Neural cell (in vitro differentiated cells): ENCODE results near the gene CDKN3. TPM values are rescaled to one million over a fixed set of nuclear protein-coding genes. Genes with fewer than 3 reads are reported as not detected.
"Not testable (repeated sequence)": the region's sequence is repeated elsewhere in the genome, so short reads cannot be mapped to it uniquely, and the experiment has no call there.

Experiments
- H2AFZ ChIP-seq: fragments of 200-600, 300-800 bp; sonication (generic), shearing (Covaris generic); 2 replicates; pipeline ENCODE4 v1.6.0; 2014; ENCODE audit warnings: low read depth, mild to moderate bottlenecking, antibody characterized with exemption, low read length, moderate library complexity
- H3F3A ChIP-seq: fragments of 200-600 bp; shearing (Covaris generic); 2 replicates; pipeline ENCODE4 v1.6.1; 2016; ENCODE audit warnings: mild to moderate bottlenecking, moderate library complexity, mixed read lengths, antibody characterized with exemption, low read length; ENCODE audit not compliant: insufficient read depth, poor library complexity, severe bottlenecking
- H3K27ac ChIP-seq: fragments of 200-600, 300-800 bp; sonication (generic), shearing (Covaris generic); 2 replicates; pipeline ENCODE4 v1.5.1; 2014; ENCODE audit warnings: mild to moderate bottlenecking, low read length, moderate library complexity
- H3K27me3 ChIP-seq: fragments of 300-800, 200-600 bp; sonication (generic), shearing (Covaris generic); 2 replicates; pipeline ENCODE4 v1.6.0; 2014; ENCODE audit warnings: mild to moderate bottlenecking, low read depth, low read length, moderate library complexity; ENCODE audit not compliant: insufficient read depth
- H3K36me3 ChIP-seq: fragments of 300-800, 200-600 bp; sonication (generic), shearing (Covaris generic); 2 replicates; pipeline ENCODE4 v1.5.1; 2014; ENCODE audit warnings: mild to moderate bottlenecking, antibody characterized with exemption, low read length, moderate library complexity; ENCODE audit not compliant: insufficient read depth
- H3K4me2 ChIP-seq: fragments of 300-800, 200-600 bp; sonication (generic), shearing (Covaris generic); 2 replicates; pipeline ENCODE4 v1.6.0; 2014; ENCODE audit warnings: mild to moderate bottlenecking, low read length
- H3K4me3 ChIP-seq: fragments of 300-800, 200-600 bp; sonication (generic), shearing (Covaris generic); 2 replicates; pipeline ENCODE4 v1.5.1; 2014; ENCODE audit warnings: mild to moderate bottlenecking, low read length, moderate library complexity
- H3K79me2 ChIP-seq: fragments of 200-600 bp; shearing (Covaris generic); replicated peaks from 2 replicates; pipeline ENCODE4 v1.6.0; 2014; ENCODE audit warnings: mild to moderate bottlenecking, low read length, moderate library complexity; ENCODE audit not compliant: insufficient read depth
- H3K9ac ChIP-seq: fragments of 300-800, 200-600 bp; sonication (generic), shearing (Covaris generic); 2 replicates; pipeline ENCODE4 v1.6.1; 2016; ENCODE audit warnings: mild to moderate bottlenecking, low read length, mixed read lengths
- H3K9me2 ChIP-seq: fragments of 200-600 bp; shearing (Covaris generic); 2 replicates; pipeline ENCODE4 v1.6.1; 2016; ENCODE audit warnings: mild to moderate bottlenecking, low read length, mixed read lengths; ENCODE audit not compliant: insufficient read depth
- H3K9me3 ChIP-seq: fragments of 200-600, 300-800 bp; sonication (generic), shearing (Covaris generic); 2 replicates; pipeline ENCODE4 v1.6.1; 2016; ENCODE audit warnings: mild to moderate bottlenecking, mixed run types, low read length, moderate library complexity, mixed read lengths
- H4K20me1 ChIP-seq: fragments of 200-600 bp; shearing (Covaris generic); 2 replicates; pipeline ENCODE4 v1.6.1; 2016; ENCODE audit warnings: mild to moderate bottlenecking, mixed run types; ENCODE audit not compliant: insufficient read depth
- EP300 ChIP-seq: fragments of 450-650 bp; conservative IDR thresholded peaks from 2 replicates; pipeline ENCODE4 v1.6.1; 2014; ENCODE audit warnings: antibody characterized with exemption, mild to moderate bottlenecking, moderate library complexity; ENCODE audit not compliant: poor library complexity, severe bottlenecking
- EZH2 ChIP-seq: fragments of 200-600, 300-800 bp; shearing (Covaris generic), sonication (generic); IDR thresholded peaks from 2 replicates; pipeline ENCODE4 v1.6.1; 2014; ENCODE audit warnings: antibody characterized with exemption, low read length, borderline replicate concordance, mild to moderate bottlenecking; ENCODE audit not compliant: insufficient read depth, poor library complexity, severe bottlenecking
- MXI1 ChIP-seq: fragments of 450-650 bp; conservative IDR thresholded peaks from 2 replicates; pipeline ENCODE4 v1.6.1; 2014; ENCODE audit warnings: antibody characterized with exemption, mild to moderate bottlenecking; ENCODE audit not compliant: poor library complexity, severe bottlenecking
- POLR2AphosphoS5 ChIP-seq: IDR thresholded peaks from 2 replicates; pipeline ENCODE4 v1.6.1; 2012
- RAD21 ChIP-seq: fragments of 450-650 bp; conservative IDR thresholded peaks from 2 replicates; pipeline ENCODE4 v1.6.1; 2014; ENCODE audit warnings: antibody characterized with exemption, mild to moderate bottlenecking, moderate library complexity
- SMC3 ChIP-seq: fragments of 450-650 bp; conservative IDR thresholded peaks from 2 replicates; pipeline ENCODE4 v1.6.1; 2014; ENCODE audit warnings: antibody characterized with exemption, mild to moderate bottlenecking, moderate library complexity; ENCODE audit not compliant: poor library complexity
- TAF1 ChIP-seq: IDR thresholded peaks from 2 replicates; pipeline ENCODE4 v1.6.1; 2012; ENCODE audit warnings: low read depth
- polyA plus RNA-seq: library from polyadenylated mRNA; depleted of rRNA; stranded (reverse); fragments of >200 nt; gene quantifications from 2 replicates; pipeline ENCODE4 v1.2.3, GENCODE V29; 2014
- TF ChIP-seq, protein P1 (sequence below): fragments of 450-650 bp; IDR thresholded peaks from 2 replicates; pipeline ENCODE4 v1.5.1; 2014; ENCODE audit warnings: antibody characterized with exemption, mild to moderate bottlenecking, moderate library complexity; ENCODE audit not compliant: poor library complexity, severe bottlenecking
- TF ChIP-seq, protein P2 (sequence below): IDR thresholded peaks from 2 replicates; pipeline ENCODE4 v1.6.1; 2012; ENCODE audit warnings: borderline replicate concordance

CDKN3 gene
- polyA plus RNA-seq, 1 donor from 2014 or later: 5.9 TPM

DNA sequence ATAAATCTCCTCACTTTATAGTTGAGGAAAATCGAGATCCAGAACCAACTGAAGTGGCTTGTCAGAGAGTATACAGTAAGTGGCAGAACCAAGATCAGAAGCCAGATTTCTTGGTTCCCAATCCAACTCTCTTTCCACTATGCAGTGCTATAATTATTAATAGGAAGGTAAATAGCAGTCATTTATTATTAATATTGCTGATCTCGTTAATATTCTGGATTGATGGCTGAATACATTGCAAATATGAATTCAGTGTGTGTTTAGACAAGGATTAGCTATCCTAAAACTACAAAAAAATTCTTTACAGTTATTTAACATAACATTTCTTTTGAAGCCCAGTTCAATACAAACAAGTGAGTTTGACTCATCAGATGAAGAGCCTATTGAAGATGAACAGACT is 2.8 kb downstream of the CDKN3 start:
- H2AFZ ChIP-seq: no peak overlapping the region
- H3K27me3 ChIP-seq: no peaks in the 10 kb centered on the region
- no peaks in the 10 kb centered on the region for H3K9me2 ChIP-seq
- no peak overlapping the region for H3K4me2 ChIP-seq
- TF ChIP-seq, protein P1, sequence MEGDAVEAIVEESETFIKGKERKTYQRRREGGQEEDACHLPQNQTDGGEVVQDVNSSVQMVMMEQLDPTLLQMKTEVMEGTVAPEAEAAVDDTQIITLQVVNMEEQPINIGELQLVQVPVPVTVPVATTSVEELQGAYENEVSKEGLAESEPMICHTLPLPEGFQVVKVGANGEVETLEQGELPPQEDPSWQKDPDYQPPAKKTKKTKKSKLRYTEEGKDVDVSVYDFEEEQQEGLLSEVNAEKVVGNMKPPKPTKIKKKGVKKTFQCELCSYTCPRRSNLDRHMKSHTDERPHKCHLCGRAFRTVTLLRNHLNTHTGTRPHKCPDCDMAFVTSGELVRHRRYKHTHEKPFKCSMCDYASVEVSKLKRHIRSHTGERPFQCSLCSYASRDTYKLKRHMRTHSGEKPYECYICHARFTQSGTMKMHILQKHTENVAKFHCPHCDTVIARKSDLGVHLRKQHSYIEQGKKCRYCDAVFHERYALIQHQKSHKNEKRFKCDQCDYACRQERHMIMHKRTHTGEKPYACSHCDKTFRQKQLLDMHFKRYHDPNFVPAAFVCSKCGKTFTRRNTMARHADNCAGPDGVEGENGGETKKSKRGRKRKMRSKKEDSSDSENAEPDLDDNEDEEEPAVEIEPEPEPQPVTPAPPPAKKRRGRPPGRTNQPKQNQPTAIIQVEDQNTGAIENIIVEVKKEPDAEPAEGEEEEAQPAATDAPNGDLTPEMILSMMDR: no peak
- no peak for TF ChIP-seq RAD21
- TF ChIP-seq, protein P2, sequence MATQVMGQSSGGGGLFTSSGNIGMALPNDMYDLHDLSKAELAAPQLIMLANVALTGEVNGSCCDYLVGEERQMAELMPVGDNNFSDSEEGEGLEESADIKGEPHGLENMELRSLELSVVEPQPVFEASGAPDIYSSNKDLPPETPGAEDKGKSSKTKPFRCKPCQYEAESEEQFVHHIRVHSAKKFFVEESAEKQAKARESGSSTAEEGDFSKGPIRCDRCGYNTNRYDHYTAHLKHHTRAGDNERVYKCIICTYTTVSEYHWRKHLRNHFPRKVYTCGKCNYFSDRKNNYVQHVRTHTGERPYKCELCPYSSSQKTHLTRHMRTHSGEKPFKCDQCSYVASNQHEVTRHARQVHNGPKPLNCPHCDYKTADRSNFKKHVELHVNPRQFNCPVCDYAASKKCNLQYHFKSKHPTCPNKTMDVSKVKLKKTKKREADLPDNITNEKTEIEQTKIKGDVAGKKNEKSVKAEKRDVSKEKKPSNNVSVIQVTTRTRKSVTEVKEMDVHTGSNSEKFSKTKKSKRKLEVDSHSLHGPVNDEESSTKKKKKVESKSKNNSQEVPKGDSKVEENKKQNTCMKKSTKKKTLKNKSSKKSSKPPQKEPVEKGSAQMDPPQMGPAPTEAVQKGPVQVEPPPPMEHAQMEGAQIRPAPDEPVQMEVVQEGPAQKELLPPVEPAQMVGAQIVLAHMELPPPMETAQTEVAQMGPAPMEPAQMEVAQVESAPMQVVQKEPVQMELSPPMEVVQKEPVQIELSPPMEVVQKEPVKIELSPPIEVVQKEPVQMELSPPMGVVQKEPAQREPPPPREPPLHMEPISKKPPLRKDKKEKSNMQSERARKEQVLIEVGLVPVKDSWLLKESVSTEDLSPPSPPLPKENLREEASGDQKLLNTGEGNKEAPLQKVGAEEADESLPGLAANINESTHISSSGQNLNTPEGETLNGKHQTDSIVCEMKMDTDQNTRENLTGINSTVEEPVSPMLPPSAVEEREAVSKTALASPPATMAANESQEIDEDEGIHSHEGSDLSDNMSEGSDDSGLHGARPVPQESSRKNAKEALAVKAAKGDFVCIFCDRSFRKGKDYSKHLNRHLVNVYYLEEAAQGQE: no peak
- TF ChIP-seq TAF1: no peak
- no peak for TF ChIP-seq POLR2AphosphoS5
- TF ChIP-seq MXI1: no peak
- no peak for TF ChIP-seq SMC3
- no peak for TF ChIP-seq EZH2
- TF ChIP-seq EP300: no peak
- no peaks in the 10 kb centered on the region for H3K9me3 ChIP-seq
- H3F3A ChIP-seq: no peaks in the 10 kb centered on the region
- no peak overlapping the region for H3K27ac ChIP-seq
- H3K9ac ChIP-seq: no peak overlapping the region
- H3K79me2 ChIP-seq: no peaks in the 10 kb centered on the region
- H3K4me3 ChIP-seq: no peak overlapping the region
- no peaks in the 10 kb centered on the region for H3K36me3 ChIP-seq
- no peaks in the 10 kb centered on the region for H4K20me1 ChIP-seq

DNA sequence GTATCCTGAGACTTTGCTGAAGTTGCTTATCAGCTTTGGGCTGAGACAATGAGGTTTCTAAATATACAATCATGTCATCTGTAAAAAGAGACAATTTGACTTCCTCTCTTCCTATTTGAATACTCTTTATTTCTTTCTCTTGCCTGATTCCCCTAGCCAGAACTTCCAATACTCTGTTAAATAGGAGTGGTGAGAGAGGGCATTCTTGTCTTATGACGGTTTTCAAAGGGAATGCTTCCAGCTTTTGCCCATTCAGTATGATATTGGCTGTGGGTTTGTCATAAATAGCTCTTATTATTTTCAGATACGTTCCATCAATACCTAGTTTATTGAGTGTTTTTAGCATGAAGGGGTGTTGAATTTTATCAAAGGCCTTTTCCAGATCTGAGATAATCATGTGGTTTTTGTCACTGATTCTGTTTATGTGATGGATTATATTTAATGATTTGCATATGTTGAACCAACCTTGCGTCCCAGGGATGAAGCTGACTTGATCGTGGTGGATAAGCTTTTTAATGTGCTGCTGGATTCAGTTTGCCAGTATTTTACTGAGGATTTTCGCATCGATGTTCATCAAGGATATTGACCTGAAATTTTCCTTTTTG is 6.7 kb downstream of the CDKN3 start:
- H3K9me3 ChIP-seq, H3F3A ChIP-seq, H3K27ac ChIP-seq, H3K79me2 ChIP-seq, H2AFZ ChIP-seq, H3K4me2 ChIP-seq, H3K9ac ChIP-seq, H3K9me2 ChIP-seq, H3K4me3 ChIP-seq, H3K27me3 ChIP-seq, H3K36me3 ChIP-seq, H4K20me1 ChIP-seq: not testable (repeated sequence)

DNA sequence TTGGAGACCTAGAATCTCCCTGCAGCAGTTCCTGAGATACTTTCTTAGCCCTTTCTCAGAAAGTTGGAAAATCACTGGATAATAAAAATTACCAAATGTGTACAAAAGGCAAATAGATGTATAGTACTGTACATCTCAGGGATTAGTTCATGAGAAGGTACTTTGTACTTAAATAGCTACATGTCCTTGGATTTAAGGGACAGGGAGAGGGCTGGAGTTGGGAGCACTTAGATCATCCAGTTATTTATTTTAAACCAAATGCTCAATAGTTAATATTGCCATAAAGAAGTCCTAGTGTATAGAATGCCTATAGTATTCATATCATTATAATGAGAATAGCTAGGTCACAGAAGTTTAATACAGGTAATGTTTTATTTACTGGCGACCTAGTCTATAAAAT is 13.4 kb downstream of the CDKN3 start:
- Histone ChIP-seq H3F3A (no peaks in the 10 kb centered on the region), H3K9me2 (no peaks in the 10 kb centered on the region), H3K27me3 (no peaks in the 10 kb centered on the region), H3K9me3 (no peaks in the 10 kb centered on the region), H2AFZ (no peak overlapping the region), H3K4me2 (no peak overlapping the region), H3K36me3 (no peaks in the 10 kb centered on the region), H4K20me1 (no peaks in the 10 kb centered on the region), H3K27ac (no peak overlapping the region), H3K79me2 (no peaks in the 10 kb centered on the region), H3K4me3 (no peak overlapping the region), H3K9ac (no peak overlapping the region)
- TF ChIP-seq POLR2AphosphoS5: no peak
- no peak for TF ChIP-seq EP300
- no peak for TF ChIP-seq TAF1
- TF ChIP-seq EZH2: no peak
- no peak for TF ChIP-seq RAD21
- TF ChIP-seq, protein P2: no peak
- TF ChIP-seq MXI1: no peak
- no peak for TF ChIP-seq SMC3
- TF ChIP-seq, protein P1: no peak
